IPS DF 4.7 (cell line): ENCODE results near the gene L3MBTL2.
A peak's percentile ranks its signal among the peaks of the same experiment; 100 is the strongest.

Experiments
- DNase-seq: peaks from one replicate; pipeline ENCODE4 v3.0.0-alpha.2; 2013; ENCODE audit warnings: low spot score; ENCODE audit errors: extremely low read depth

L3MBTL2 gene

GRCh38 chr22:41206719-41207118 is 1.6 kb downstream of the L3MBTL2 start:
- no peak for DNase-seq

GRCh38 chr22:41215409-41215808 is 10.3 kb downstream of the L3MBTL2 start:
- no peak for DNase-seq

GRCh38 chr22:41215926-41216325 is 10.8 kb downstream of the L3MBTL2 start:
- DNase-seq: no peak

- no peak for DNase-seq
These were observed 11.9 kb downstream of the L3MBTL2 start for GRCh38 chr22:41216984-41217383.

- DNase-seq: no peak
These were observed 12.5 kb downstream of the L3MBTL2 start for GRCh38 chr22:41217553-41218157.

GRCh38 chr22:41222846-41223507 is 17.9 kb downstream of the L3MBTL2 start:
- DNase-seq: no peak

- no peak for DNase-seq
These were observed 18.4 kb downstream of the L3MBTL2 start for GRCh38 chr22:41223535-41223934.

- no peak for DNase-seq
These were observed 21.9 kb downstream of the L3MBTL2 start for GRCh38 chr22:41226723-41227655.

- DNase-seq: no peak
These were observed 24.1 kb downstream of the L3MBTL2 start for GRCh38 chr22:41229215-41229614.

GRCh38 chr22:41229730-41230400 is 24.8 kb downstream of the L3MBTL2 start:
- DNase-seq: no peak

GRCh38 chr22:41230401-41230785 is 25.3 kb downstream of the L3MBTL2 start:
- DNase-seq: no peak

GRCh38 chr22:41231369-41231768 is 26.3 kb downstream of the L3MBTL2 start:
- DNase-seq: no peak

- DNase-seq: no peak
These were observed 29.9 kb downstream of the L3MBTL2 start for GRCh38 chr22:41234815-41235695.

GRCh38 chr22:41237036-41237706 is 32.1 kb downstream of the L3MBTL2 start:
- no peak for DNase-seq

GRCh38 chr22:41237707-41238569 is 32.8 kb downstream of the L3MBTL2 start:
- peak; percentile 68 for DNase-seq

GRCh38 chr22:41238570-41239442 is 33.7 kb downstream of the L3MBTL2 start:
- DNase-seq: no peak

- no peak for DNase-seq
These were observed 34.5 kb downstream of the L3MBTL2 start for GRCh38 chr22:41239443-41240128.
